Adrenal gland (tissue), 12 donors: Measurements from ENCODE around the gene ESPNL. TPM values are rescaled to one million over a fixed set of nuclear protein-coding genes. Genes with fewer than 3 reads are reported as not detected.

Experiments used
- DNase-seq, 7 donors: peaks; one replicate each; pipeline ENCODE4 v3.0.0-alpha.2; 2019 to 2020
- H3K27ac ChIP-seq, 5 donors: fragments of 200-600 bp; sonication (generic) in 4 of 5; 1 replicate in 3 of 5; 2 replicates in 2 of 5; pipeline versions ENCODE4 v1.5.1 to v1.8.0; 2016 to 2020; ENCODE audit warnings: mild to moderate bottlenecking in 1 of 5
- H3K27me3 ChIP-seq: fragments of 200-600 bp; 2 replicates; pipeline ENCODE4 v1.8.0; 2021
- H3K36me3 ChIP-seq, 2 donors: fragments of 200-600 bp; replicated peaks in 1 of 2; 1 replicate in 1 of 2; 2 replicates in 1 of 2; pipeline versions ENCODE4 v1.5.1 to v1.8.0; 2018 to 2022
- H3K4me1 ChIP-seq, 2 donors: fragments of 200-600 bp; replicated peaks in 1 of 2; 1 replicate in 1 of 2; 2 replicates in 1 of 2; pipeline versions ENCODE4 v1.5.1 to v1.8.0; 2018 to 2021
- H3K4me3 ChIP-seq, 4 donors: fragments of 200-600 bp; sonication (generic) in 3 of 4; one replicate each; pipeline ENCODE4 v1.5.1; 2016 to 2018
- H3K9me3 ChIP-seq, 3 donors: fragments of 200-600 bp; sonication (generic) in 1 of 3; replicated peaks in 1 of 3; 1 replicate in 2 of 3; 2 replicates in 1 of 3; pipeline versions ENCODE4 v1.5.1 to v1.8.0; 2016 to 2021
- POLR2A ChIP-seq, 2 donors: fragments of 450-650 bp; IDR thresholded peaks; one replicate each; pipeline ENCODE4 v1.6.1; 2017; ENCODE audit warnings: antibody characterized with exemption in 2 of 2, mild to moderate bottlenecking in 2 of 2, moderate library complexity in 1 of 2
- WGBS, 4 donors: extraction: QIAGEN DNeasy Blood & Tissue Kit in 2 of 4; methylation state at CpG; one replicate each; pipeline versions ENCODE4 v1.1.5 to v1.1.7; 2013 to 2017; 5-methylcytosine and 5-hydroxymethylcytosine counted together
- intact Hi-C, 2 donors: fragments of 100-400 bp; cut with DNase I; formaldehyde crosslinking; loops; one replicate each; pipeline versions ENCODE4 v1.14.1 to v1.15.0; 2022 to 2023
- polyA plus RNA-seq, 3 donors: library from polyadenylated mRNA; stranded (reverse); fragments of 200-250 nt in 2 of 3; fragments of 350-450 nt in 1 of 3; fragmentation: Illumina TruSeq in 1 of 3; extraction: RNeasy Lipid Tissue Mini Kit (QIAGEN cat#74804) in 1 of 3; gene quantifications; one replicate each; pipeline ENCODE4 v1.2.3, GENCODE V29; 2013 to 2014
- total RNA-seq, 9 donors: library from RNA; depleted of rRNA in 4 of 9; stranded (reverse); fragments of >200 nt in 4 of 9; fragments of 120-200 nt in 1 of 9; fragmentation: NEBNext Ultra II Directional in 1 of 9; extraction: Animal tissue kit (Norgen Biotek cat#: 25700) in 1 of 9; gene quantifications; one replicate each; pipeline versions ENCODE4 v1.1.0 to v1.2.4, GENCODE V29; 2013 to 2023
- TF ChIP-seq, protein P1 (sequence below), 6 experiments: fragments of 450-650 bp in 4 of 6; fragments of 200-600 bp in 2 of 6; sonication (generic) in 1 of 6; IDR thresholded peaks; 1 replicate in 5 of 6; 2 replicates in 1 of 6; pipeline versions ENCODE4 v1.5.1 to v1.8.0; 2016 to 2021; ENCODE audit warnings: antibody characterized with exemption in 6 of 6, mild to moderate bottlenecking in 2 of 6, moderate library complexity in 1 of 6
- donor health status: healthy with polysubstance abuse.
- donor health status: Bipolar disorder and iron deficiency.
- donor health status: DM: yes; HTN: yes; CAD: no.
- donor health status: DM: no; HTN: no; CAD: no.
- donor health status: DM: no; HTN: no; CAD: no.
- donor health status: DM: yes; HTN: yes; CAD: no.

Gene ESPNL
- total and polyA plus RNA-seq, 12 donors, result 0.03 to 5.9 (median 1.2) TPM; not detected in 5

DNA sequence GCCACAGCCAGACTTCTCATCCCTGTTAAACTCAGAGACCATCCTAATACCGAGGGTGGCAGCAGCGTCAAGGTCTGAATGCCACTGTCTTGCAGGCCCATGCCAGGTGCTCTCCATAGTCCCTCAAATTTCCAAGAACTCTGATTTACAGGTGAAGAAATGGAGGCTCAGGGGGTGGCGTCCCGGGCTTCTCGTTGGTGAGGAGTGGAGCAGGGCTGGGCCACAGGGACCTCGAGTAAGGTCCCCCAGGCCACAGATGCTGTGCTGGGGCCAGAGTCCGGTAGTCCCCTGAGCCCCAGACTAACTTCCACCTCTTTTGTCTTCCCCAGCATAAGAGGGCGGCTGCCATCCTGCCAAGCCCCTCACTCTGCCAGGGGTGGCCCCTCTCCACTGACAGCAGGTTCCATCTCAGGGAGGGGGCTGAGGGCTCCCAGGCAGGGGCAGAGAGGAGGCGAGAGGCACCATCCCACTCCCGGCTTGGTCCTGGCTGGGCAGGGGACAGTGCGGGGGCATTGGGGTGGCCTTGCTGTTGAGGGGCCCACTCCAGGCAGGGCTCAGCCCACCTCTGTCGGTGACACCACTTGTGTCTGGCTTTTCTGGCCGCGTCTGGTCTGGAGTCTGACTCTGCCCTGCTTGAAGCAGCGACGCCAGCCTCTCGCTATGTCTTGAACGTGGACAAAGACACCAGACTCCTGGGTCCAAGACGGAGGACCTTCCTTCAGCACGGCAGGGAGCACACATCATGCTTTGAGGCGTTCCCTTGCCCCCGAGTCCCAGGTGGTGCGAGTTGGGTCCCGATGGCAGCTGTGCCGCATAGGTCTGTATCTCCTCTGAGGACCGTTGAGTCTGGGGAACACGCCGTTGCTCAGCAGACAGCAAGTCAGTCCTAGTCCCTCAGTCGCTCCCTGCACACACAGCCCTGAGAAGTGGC lies 22.4 kb downstream of the ESPNL start:
- H3K4me1 ChIP-seq, result no peaks in the 10 kb centered on the region
- WGBS, 4 donors, result 81 to 87% (median 86%) methylated on average over 7 to 29 of the region's 29 CpGs
- TF ChIP-seq POLR2A (IDR thresholded peaks at IDR 0.05), result no peak
- TF ChIP-seq, protein P1, sequence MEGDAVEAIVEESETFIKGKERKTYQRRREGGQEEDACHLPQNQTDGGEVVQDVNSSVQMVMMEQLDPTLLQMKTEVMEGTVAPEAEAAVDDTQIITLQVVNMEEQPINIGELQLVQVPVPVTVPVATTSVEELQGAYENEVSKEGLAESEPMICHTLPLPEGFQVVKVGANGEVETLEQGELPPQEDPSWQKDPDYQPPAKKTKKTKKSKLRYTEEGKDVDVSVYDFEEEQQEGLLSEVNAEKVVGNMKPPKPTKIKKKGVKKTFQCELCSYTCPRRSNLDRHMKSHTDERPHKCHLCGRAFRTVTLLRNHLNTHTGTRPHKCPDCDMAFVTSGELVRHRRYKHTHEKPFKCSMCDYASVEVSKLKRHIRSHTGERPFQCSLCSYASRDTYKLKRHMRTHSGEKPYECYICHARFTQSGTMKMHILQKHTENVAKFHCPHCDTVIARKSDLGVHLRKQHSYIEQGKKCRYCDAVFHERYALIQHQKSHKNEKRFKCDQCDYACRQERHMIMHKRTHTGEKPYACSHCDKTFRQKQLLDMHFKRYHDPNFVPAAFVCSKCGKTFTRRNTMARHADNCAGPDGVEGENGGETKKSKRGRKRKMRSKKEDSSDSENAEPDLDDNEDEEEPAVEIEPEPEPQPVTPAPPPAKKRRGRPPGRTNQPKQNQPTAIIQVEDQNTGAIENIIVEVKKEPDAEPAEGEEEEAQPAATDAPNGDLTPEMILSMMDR (IDR thresholded peaks at IDR 0.05), result no peak
- intact Hi-C loops, result no loop called here
- no peaks in the 10 kb centered on the region for H3K36me3 ChIP-seq
- no peaks in the 10 kb centered on the region for H3K9me3 ChIP-seq
- no peak for DNase-seq
- no peak overlapping the region for H3K27ac ChIP-seq
- H3K4me3 ChIP-seq, result no peak overlapping the region
- H3K27me3 ChIP-seq, result no peaks in the 10 kb centered on the region

DNA sequence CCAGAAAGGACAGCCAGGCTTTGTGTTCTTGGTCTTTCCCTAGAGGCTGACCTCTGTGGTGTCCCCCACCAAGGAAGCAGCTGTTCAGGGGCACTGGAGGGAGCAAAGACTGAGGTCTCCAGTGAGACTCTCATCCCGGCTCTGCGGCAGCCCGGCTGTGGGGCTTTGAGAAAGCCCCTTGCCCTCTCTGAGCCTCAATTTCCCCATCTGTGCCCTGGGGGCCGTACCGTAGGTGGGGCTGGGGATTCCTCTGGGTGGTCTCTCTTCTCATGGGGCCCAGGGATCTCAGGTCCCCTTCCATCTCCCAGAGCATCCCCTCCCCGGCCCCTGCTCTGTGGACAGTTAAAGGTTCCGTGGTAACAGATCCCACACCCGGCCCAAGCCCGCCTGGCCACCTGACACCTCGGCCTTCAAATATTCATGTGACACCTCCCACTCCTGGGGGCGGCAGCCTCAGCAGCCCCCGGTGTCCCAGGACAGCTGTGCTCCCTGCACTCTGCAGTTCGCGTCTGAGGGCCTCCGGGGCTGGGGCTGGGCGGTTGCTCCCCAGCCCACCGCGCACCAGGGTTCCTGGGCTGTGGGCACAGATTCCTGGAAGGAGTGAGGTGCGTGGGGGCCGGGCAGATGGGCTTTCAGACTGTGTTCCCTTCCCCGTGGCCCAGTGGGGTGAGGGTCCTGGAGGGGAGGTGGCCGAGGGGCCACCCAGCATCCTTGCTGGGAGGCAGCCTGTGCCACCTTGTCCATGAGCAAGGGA lies 23.3 kb downstream of the ESPNL start:
- WGBS, 4 donors, result 69 to 83% (median 79%) methylated on average over 8 to 22 of the region's 22 CpGs
- no peaks in the 10 kb centered on the region for H3K4me1 ChIP-seq
- intact Hi-C loops, result no loop called here
- TF ChIP-seq POLR2A (IDR thresholded peaks at IDR 0.05), result no peak
- TF ChIP-seq, protein P1 (IDR thresholded peaks at IDR 0.05), result no peak
- H3K9me3 ChIP-seq, result no peaks in the 10 kb centered on the region
- no peak overlapping the region for H3K27ac ChIP-seq
- H3K36me3 ChIP-seq, result no peaks in the 10 kb centered on the region
- H3K4me3 ChIP-seq, result no peak overlapping the region
- no peaks in the 10 kb centered on the region for H3K27me3 ChIP-seq
- DNase-seq, result no peak

DNA sequence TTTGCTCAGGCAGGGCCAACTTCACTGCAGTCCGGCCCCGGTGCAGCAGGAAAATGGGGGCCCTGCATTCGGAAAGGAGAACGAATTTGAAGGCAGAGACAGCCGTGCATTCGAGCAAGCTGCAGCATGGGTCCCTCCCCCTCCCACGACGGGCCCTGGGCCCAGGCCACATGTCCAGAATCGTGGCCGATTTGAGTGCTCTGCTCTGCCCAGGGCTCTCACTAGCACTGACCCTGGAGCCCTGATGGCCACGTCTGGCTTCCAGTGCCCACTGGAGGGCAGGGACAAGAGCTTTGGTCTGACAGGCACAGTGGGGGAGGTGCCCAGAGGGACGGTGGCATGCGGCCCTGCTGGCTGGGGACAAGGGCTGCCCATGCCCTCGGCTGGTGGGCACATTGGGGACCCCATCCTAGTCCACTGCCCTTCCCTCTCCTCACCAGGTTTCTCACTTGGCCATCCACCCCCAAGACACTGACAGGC lies 23.9 kb downstream of the ESPNL start:
- H3K4me3 ChIP-seq, result no peak overlapping the region
- no peak for DNase-seq
- TF ChIP-seq POLR2A (IDR thresholded peaks at IDR 0.05), result no peak
- TF ChIP-seq, protein P1 (IDR thresholded peaks at IDR 0.05), result no peak
- WGBS, 4 donors, result 63 to 89% (median 81%) methylated on average over 8 to 14 of the region's 14 CpGs
- H3K36me3 ChIP-seq, result no peaks in the 10 kb centered on the region
- H3K9me3 ChIP-seq, result no peaks in the 10 kb centered on the region
- H3K27me3 ChIP-seq, result no peaks in the 10 kb centered on the region
- no peaks in the 10 kb centered on the region for H3K4me1 ChIP-seq
- intact Hi-C loops, result no loop called here
- no peak overlapping the region for H3K27ac ChIP-seq

DNA sequence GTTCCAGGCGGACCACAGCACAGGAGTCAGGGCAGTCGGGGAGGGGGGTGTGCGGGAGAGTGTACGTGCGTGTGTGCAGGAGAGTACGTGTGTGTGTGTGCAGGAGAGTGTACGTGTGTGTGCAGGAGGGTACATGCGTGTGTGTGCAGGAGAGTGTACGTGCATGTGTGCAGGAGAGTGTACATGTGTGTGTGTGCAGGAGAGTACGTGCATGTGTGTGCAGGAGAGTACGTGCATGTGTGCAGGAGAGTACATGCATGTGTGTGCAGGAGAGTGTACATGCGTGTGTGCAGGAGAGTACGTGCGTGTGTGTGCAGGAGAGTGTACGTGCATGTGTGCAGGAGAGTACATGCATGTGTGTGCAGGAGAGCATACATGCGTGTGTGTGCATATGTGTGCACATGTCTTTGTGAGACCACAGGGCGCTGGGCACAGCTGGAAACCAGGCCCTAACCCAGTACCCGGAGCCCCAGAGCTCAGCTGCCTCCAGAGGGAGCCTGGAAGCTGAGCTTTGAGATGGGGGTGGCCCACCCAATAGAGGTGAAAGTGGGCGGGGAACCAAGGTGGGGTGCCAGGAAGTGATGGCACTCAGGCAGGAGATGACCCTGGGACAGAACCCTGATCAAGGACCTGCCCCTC lies 24.5 kb downstream of the ESPNL start:
- no peak for TF ChIP-seq POLR2A (IDR thresholded peaks at IDR 0.05)
- TF ChIP-seq, protein P1 (IDR thresholded peaks at IDR 0.05), result no peak
- Histone ChIP-seq H3K9me3 (no peaks in the 10 kb centered on the region), H3K27ac (no peak overlapping the region), H3K27me3 (no peaks in the 10 kb centered on the region), H3K4me1 (no peaks in the 10 kb centered on the region), H3K36me3 (no peaks in the 10 kb centered on the region), H3K4me3 (no peak overlapping the region)
- 80 to 92% (median 83%) methylated on average over 19 of the region's 19 CpGs for WGBS, 4 donors
- intact Hi-C loops, result no loop called here
- DNase-seq, result no peak
